Ectodermal cell (in vitro differentiated cells): ENCODE data around the gene SDR42E2.

Experiments
- H3K27ac ChIP-seq: 2 replicates; pipeline ENCODE4 v1.7.0; 2013; ENCODE audit warnings: mild to moderate bottlenecking, low read depth, low read length; ENCODE audit not compliant: insufficient read depth, poor library complexity, severe bottlenecking
- H3K27me3 ChIP-seq: 2 replicates; pipeline ENCODE4 v1.7.0; 2013; ENCODE audit warnings: mild to moderate bottlenecking, low read length; ENCODE audit not compliant: insufficient read depth, control insufficient read depth, poor library complexity, severe bottlenecking
- H3K36me3 ChIP-seq: one replicate; pipeline ENCODE4 v1.7.0; 2013; ENCODE audit warnings: low read length; ENCODE audit not compliant: control insufficient read depth, insufficient read depth
- H3K4me1 ChIP-seq: one replicate; pipeline ENCODE4 v1.7.0; 2013; ENCODE audit warnings: low read length; ENCODE audit not compliant: control insufficient read depth, insufficient read depth
- H3K4me3 ChIP-seq: 2 replicates; pipeline ENCODE4 v1.7.0; 2013; ENCODE audit warnings: low read depth, low read length, control low read depth; ENCODE audit not compliant: insufficient read depth
- H3K9me3 ChIP-seq: 2 replicates; pipeline ENCODE4 v1.7.0; 2013; ENCODE audit warnings: mild to moderate bottlenecking, low read length, moderate library complexity; ENCODE audit not compliant: control insufficient read depth
- WGBS, 2 experiments: methylation state at CpG; one replicate each; pipeline ENCODE4 v1.1.7; 2013; ENCODE audit warnings: missing lambda C conversion rate in 2 of 2; 5-methylcytosine and 5-hydroxymethylcytosine counted together

Gene SDR42E2

DNA sequence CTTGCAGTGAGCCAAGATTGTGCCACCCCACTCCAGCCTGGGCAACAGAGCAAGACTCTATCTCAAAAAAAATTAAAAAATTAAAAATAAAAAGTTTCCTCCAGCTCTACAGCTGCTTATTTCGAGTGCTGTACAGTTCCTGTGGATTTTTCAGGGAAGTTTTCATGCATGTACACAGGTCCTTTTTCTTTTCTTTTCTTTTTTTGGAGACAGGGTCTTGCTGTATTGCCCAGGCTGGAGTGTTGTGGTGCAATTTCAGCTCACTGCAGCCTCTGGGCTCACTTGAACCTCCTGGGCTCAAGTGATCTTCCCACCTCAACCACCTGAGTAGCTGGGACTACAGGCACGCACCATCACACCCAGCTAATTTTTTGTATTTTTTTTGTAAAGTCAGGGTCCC is 59.7 kb downstream of the SDR42E2 start:
- no peak overlapping the region for H3K27ac ChIP-seq
- no peaks in the 10 kb centered on the region for H3K27me3 ChIP-seq
- no peaks in the 10 kb centered on the region for H3K9me3 ChIP-seq
- H3K36me3 ChIP-seq: no peaks in the 10 kb centered on the region
- no peaks in the 10 kb centered on the region for H3K4me1 ChIP-seq
- no peak overlapping the region for H3K4me3 ChIP-seq
- 83 to 92% methylated on average over 2 of the region's 2 CpGs for WGBS, 2 experiments

GRCh38 chr16:22222998-22223397 is 60.7 kb downstream of the SDR42E2 start:
- Histone ChIP-seq H3K9me3 (no peaks in the 10 kb centered on the region), H3K27ac (no peak overlapping the region), H3K27me3 (no peaks in the 10 kb centered on the region), H3K4me3 (no peak overlapping the region), H3K36me3 (no peaks in the 10 kb centered on the region), H3K4me1 (no peaks in the 10 kb centered on the region)
- 93 to 100% methylated on average over 1 of the region's 1 CpG for WGBS, 2 experiments

GRCh38 chr16:22225060-22225459 is 62.8 kb downstream of the SDR42E2 start:
- Histone ChIP-seq H3K9me3 (no peaks in the 10 kb centered on the region), H3K27ac (no peak overlapping the region), H3K4me3 (no peak overlapping the region), H3K27me3 (no peaks in the 10 kb centered on the region), H3K4me1 (no peaks in the 10 kb centered on the region), H3K36me3 (no peaks in the 10 kb centered on the region)
- 64% methylated on average over 7 of the region's 7 CpGs for WGBS, 2 experiments

DNA sequence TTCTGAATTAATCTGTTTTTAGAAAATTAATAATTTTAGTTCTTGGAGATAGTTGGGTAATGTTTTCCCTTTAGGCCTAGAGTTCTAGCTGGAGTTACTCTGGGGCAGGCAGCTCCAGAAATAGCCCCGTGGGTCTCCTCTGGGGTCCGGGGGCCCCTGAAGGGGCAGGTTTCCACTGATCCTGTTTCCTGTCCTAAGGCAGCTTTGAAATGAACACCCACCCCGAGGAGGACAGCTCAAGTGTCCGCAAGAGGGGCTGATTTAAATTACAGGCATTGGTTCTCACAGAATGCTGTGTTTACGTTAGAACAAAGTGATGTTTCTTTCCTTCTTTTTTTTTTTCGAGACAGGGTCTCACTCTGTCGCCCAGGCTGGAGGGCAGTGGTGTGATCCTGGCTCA is 67.6 kb downstream of the SDR42E2 start:
- no peaks in the 10 kb centered on the region for H3K9me3 ChIP-seq
- H3K27me3 ChIP-seq: no peaks in the 10 kb centered on the region
- H3K36me3 ChIP-seq: no peaks in the 10 kb centered on the region
- no peaks in the 10 kb centered on the region for H3K4me1 ChIP-seq
- no peak overlapping the region for H3K4me3 ChIP-seq
- WGBS, 2 experiments: 86 to 88% methylated on average over 7 of the region's 7 CpGs
- no peak overlapping the region for H3K27ac ChIP-seq

DNA sequence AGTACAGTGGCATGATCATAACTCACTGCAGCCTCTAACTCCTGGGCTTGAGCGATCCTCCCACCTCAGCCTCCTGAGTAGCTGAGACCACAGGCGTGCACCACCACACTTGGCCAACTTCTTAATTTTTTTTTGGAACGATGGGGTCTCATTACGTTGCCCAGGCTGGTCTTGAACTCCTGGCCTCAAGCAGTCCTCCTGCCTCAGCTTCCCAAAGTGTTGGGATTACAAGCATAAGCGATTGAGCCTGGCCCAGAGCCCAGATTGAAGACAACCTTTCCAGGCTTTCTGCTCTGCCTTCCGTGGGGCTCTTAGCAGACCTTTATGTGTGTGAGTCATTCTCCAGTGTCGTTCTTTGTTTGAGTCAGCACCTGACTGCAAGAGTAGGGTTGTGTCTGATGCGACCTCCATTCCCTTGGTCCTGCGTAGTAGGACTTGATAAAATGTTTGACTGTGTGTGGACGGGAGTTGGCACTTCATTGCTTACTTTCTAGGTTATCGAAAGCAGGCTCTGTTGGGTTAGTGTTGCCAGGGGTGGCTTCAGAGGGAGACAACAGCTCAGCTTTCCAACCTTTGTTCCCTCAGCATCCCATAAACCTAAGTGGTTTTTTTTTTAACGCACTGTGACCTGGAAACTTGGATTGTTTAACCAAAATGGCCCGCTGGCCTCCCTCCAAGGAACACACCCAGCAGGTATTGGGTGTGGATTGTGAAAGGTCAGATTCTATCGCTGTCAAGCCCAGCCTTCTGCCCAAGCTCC is 70.2 kb downstream of the SDR42E2 start:
- Histone ChIP-seq H3K27me3 (no peaks in the 10 kb centered on the region), H3K9me3 (no peaks in the 10 kb centered on the region), H3K27ac (no peak overlapping the region), H3K4me3 (no peak overlapping the region), H3K4me1 (no peaks in the 10 kb centered on the region), H3K36me3 (no peaks in the 10 kb centered on the region)
- WGBS, 2 experiments: 91 to 93% methylated on average over 14 of the region's 14 CpGs

DNA sequence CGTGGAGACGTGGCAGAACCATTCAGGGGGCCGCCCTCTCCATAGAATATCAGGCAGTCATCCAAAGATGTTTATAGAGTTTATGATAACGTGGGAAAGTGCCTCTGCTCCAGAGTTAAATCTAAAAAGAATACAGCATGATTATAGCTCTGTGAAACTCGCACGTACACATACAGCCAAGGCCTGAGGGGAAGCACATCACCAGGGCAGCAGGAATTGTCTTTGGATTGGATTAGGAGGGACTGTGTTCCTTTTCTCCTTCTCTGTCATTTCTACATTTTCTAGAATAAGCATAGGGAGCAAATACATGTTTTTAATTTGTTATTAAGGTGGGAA is 70.7 kb downstream of the SDR42E2 start:
- WGBS, 2 experiments: 90 to 92% methylated on average over 6 of the region's 6 CpGs
- Histone ChIP-seq H3K4me1 (no peaks in the 10 kb centered on the region), H3K27me3 (no peaks in the 10 kb centered on the region), H3K36me3 (no peaks in the 10 kb centered on the region), H3K9me3 (no peaks in the 10 kb centered on the region), H3K4me3 (no peak overlapping the region), H3K27ac (no peak overlapping the region)

- H3K4me1 ChIP-seq: no peaks in the 10 kb centered on the region
- WGBS, 2 experiments: 83 to 94% methylated on average over 6 to 7 of the region's 9 CpGs
These were observed 73.8 kb downstream of the SDR42E2 start for GRCh38 chr16:22235839-22236745.

DNA sequence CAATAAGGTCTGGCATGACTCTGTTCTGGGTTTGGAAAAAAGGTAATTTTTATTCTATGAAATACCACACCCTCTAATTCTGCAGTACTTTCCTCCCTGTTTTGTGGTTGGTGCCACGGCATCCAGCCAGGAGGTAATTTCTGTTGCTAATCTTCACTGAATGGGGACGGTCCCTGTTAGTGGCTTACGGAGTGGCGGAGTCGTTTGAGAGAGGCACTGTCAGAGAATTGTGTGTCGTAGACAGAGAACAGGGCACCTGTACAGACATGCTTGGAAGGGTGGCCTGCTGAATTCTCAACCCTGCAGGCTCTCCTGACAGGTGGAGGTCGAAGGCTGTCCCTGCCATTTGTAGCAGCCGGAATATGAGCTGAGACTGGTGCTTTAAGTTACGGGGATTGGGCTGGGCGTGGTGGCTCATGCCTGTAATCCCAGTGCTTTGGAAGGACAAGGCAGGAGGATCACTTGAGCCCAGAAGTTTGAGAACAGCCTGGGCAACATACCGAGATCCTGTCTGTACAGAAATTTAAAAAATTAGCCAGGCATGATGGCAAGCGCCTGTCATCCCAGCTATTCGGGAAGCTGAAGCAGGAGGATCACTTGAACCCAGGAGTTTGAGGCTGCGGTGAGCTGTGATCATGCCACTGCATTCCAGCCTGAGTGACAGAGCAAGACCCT is 77.0 kb downstream of the SDR42E2 start:
- Histone ChIP-seq H3K4me1 (no peaks in the 10 kb centered on the region), H3K27ac (no peak overlapping the region), H3K36me3 (no peaks in the 10 kb centered on the region), H3K9me3 (no peaks in the 10 kb centered on the region), H3K27me3 (no peaks in the 10 kb centered on the region), H3K4me3 (no peak overlapping the region)
- 92 to 94% methylated on average over 14 of the region's 14 CpGs for WGBS, 2 experiments

More at GRCh38 chr16:22235839-22236745, 73.8 kb downstream of the SDR42E2 start:
- Histone ChIP-seq H3K27ac (no peak overlapping the region), H3K9me3 (no peaks in the 10 kb centered on the region), H3K27me3 (no peaks in the 10 kb centered on the region), H3K36me3 (no peaks in the 10 kb centered on the region), H3K4me3 (no peak overlapping the region)

DNA sequence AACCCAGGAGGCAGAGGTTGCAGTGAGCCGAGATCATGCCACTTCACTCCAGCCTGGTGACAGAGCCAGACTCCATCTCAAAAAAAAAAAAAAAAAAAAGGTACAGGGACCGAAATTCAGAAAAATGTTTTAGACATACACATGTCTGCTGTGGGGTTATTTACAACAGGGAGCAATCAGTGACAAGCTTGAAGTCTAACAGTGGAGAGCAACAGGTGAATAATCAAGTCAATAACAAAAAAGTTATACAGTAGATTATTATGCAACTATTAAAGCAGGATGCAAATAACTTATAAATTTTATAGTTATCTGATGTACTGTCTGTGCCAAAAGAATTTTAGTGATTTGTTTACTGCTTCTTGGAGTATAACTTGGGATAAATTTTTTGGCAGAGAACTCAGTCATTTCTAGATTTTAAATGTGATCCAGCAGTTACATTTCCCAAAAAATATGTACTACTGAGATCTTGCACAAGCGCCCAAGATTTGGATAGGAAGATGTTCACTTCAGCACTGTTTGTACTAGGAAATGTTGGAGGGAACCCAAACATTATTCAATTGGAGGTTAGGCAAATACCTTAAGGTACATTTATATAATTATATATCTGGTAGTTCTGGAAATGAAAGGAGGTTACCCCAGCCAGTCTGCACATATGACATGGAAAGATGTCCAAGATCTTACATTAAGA is 77.9 kb downstream of the SDR42E2 start:
- no peaks in the 10 kb centered on the region for H3K36me3 ChIP-seq
- no peaks in the 10 kb centered on the region for H3K27me3 ChIP-seq
- no peak overlapping the region for H3K27ac ChIP-seq
- 90 to 100% methylated on average over 3 of the region's 3 CpGs for WGBS, 2 experiments
- H3K4me3 ChIP-seq: no peak overlapping the region
- no peaks in the 10 kb centered on the region for H3K4me1 ChIP-seq
- H3K9me3 ChIP-seq: no peaks in the 10 kb centered on the region
